Spinal cord (tissue), 4 donors: ENCODE results near the gene PERCC1. TPM values are rescaled to one million over a fixed set of nuclear protein-coding genes. Genes with fewer than 3 reads are reported as not detected.

Experiments
- polyA plus RNA-seq, 2 donors: library from polyadenylated mRNA; unstranded; fragments of 120-200 nt; gene quantifications; one replicate each; pipeline ENCODE4 v1.2.1, GENCODE V29; 2013; ENCODE audit not compliant: insufficient read length in 2 of 2
- total RNA-seq, 2 donors: library from RNA; depleted of rRNA in 1 of 2; stranded (reverse); fragments of 120-200 nt in 1 of 2; fragments of >200 nt in 1 of 2; gene quantifications; one replicate each; pipeline versions ENCODE4 v1.2.3 to v1.2.4, GENCODE V29; 2013 to 2014

Gene PERCC1
- total and polyA plus RNA-seq, 4 donors: 0.35 TPM; not detected in 3

Other genes starting within 250 kb of the PERCC1 start
- not detected for gene TPSG1, start 205.8 kb upstream of the PERCC1 start, total RNA-seq
- under 1 TPM; 0.41 to 0.89 TPM for gene TPSG1, start 205.8 kb upstream of the PERCC1 start, polyA plus RNA-seq
- under 1 TPM in 1 of 2 donors, not detected in 1; 0.61 TPM for gene TPSB2, start 200.9 kb upstream of the PERCC1 start, total RNA-seq
- gene TPSB2, start 200.9 kb upstream of the PERCC1 start, polyA plus RNA-seq: 1 to 10 TPM in 1 of 2 donors, not detected in 1; 1.5 TPM
- gene TPSAB1, start 190.4 kb upstream of the PERCC1 start, total RNA-seq: 1 to 10 TPM; 1.2 to 2.4 TPM
- under 1 TPM in 1 of 2 donors, not detected in 1; 0.65 TPM for gene TPSAB1, start 190.4 kb upstream of the PERCC1 start, polyA plus RNA-seq
- not detected for gene TPSD1, start 175.0 kb upstream of the PERCC1 start, total RNA-seq
- not detected for gene TPSD1, start 175.0 kb upstream of the PERCC1 start, polyA plus RNA-seq
- gene UBE2I, start 121.4 kb upstream of the PERCC1 start, total RNA-seq: 10 to 100 TPM; 28.7 to 46.6 TPM
- 100 to 1,000 TPM; 118 to 139 TPM for gene UBE2I, start 121.4 kb upstream of the PERCC1 start, polyA plus RNA-seq
- gene BAIAP3, start 97.4 kb upstream of the PERCC1 start, total RNA-seq: 10 to 100 TPM; 30.1 to 48.1 TPM
- 10 to 100 TPM; 56.4 to 69.8 TPM for gene BAIAP3, start 97.4 kb upstream of the PERCC1 start, polyA plus RNA-seq
- gene TSR3, start 79.2 kb upstream of the PERCC1 start, total RNA-seq: 10 to 100 TPM; 28.9 to 58.4 TPM
- 10 to 100 TPM; 88.1 to 92.1 TPM for gene TSR3, start 79.2 kb upstream of the PERCC1 start, polyA plus RNA-seq
- 10 to 100 TPM; 33.5 to 81.4 TPM for gene GNPTG, start 79.1 kb upstream of the PERCC1 start, total RNA-seq
- gene GNPTG, start 79.1 kb upstream of the PERCC1 start, polyA plus RNA-seq: 100 to 1,000 TPM in 1 of 2 donors, 10 to 100 TPM in 1; 96.8 to 127 TPM
- gene UNKL, start 16.4 kb upstream of the PERCC1 start, total RNA-seq: 10 to 100 TPM; 13.2 to 15.0 TPM
- 10 to 100 TPM; 23.2 to 32.5 TPM for gene UNKL, start 16.4 kb upstream of the PERCC1 start, polyA plus RNA-seq
- 10 to 100 TPM in 1 of 2 donors, 1 to 10 TPM in 1; 8.2 to 15.8 TPM for gene UQCC4, start 10.3 kb upstream of the PERCC1 start, total RNA-seq
- 10 to 100 TPM; 18.4 to 18.6 TPM for gene UQCC4, start 10.3 kb upstream of the PERCC1 start, polyA plus RNA-seq
- 1 to 10 TPM in 1 of 2 donors, under 1 TPM in 1; 0.59 to 2.2 TPM for gene CCDC154, start 13.5 kb downstream of the PERCC1 start, total RNA-seq
- gene CCDC154, start 13.5 kb downstream of the PERCC1 start, polyA plus RNA-seq: 1 to 10 TPM; 2.5 to 3.9 TPM
- gene CLCN7, start 44.0 kb downstream of the PERCC1 start, total RNA-seq: 10 to 100 TPM; 43.8 to 50.5 TPM
- gene CLCN7, start 44.0 kb downstream of the PERCC1 start, polyA plus RNA-seq: 10 to 100 TPM; 65.7 to 75.6 TPM
- gene PTX4, start 57.9 kb downstream of the PERCC1 start, total RNA-seq: under 1 TPM in 1 of 2 donors, not detected in 1; 0.11 TPM
- under 1 TPM in 1 of 2 donors, not detected in 1; 0.14 TPM for gene PTX4, start 57.9 kb downstream of the PERCC1 start, polyA plus RNA-seq
- gene TELO2, start 62.3 kb downstream of the PERCC1 start, total RNA-seq: 10 to 100 TPM; 16.9 to 20.5 TPM
- gene TELO2, start 62.3 kb downstream of the PERCC1 start, polyA plus RNA-seq: 10 to 100 TPM; 55.2 to 65.6 TPM
- gene TMEM204, start 102.6 kb downstream of the PERCC1 start, total RNA-seq: 10 to 100 TPM in 1 of 2 donors, 1 to 10 TPM in 1; 3.0 to 18.8 TPM
- gene TMEM204, start 102.6 kb downstream of the PERCC1 start, polyA plus RNA-seq: 10 to 100 TPM in 1 of 2 donors, 1 to 10 TPM in 1; 8.3 to 10.2 TPM
- 10 to 100 TPM; 21.2 to 37.1 TPM for gene IFT140, start 181.0 kb downstream of the PERCC1 start, total RNA-seq
- gene IFT140, start 181.0 kb downstream of the PERCC1 start, polyA plus RNA-seq: 10 to 100 TPM; 32.9 to 41.6 TPM
- 10 to 100 TPM in 1 of 2 donors, 1 to 10 TPM in 1; 7.9 to 16.4 TPM for gene CRAMP1, start 181.3 kb downstream of the PERCC1 start, total RNA-seq
- 10 to 100 TPM; 19.2 to 24.4 TPM for gene CRAMP1, start 181.3 kb downstream of the PERCC1 start, polyA plus RNA-seq
- 10 to 100 TPM; 24.4 to 45.8 TPM for gene JPT2, start 247.2 kb downstream of the PERCC1 start, total RNA-seq
- 10 to 100 TPM; 38.5 to 39.7 TPM for gene JPT2, start 247.2 kb downstream of the PERCC1 start, polyA plus RNA-seq